PC-3 (cell line): ENCODE measurements around the gene FRMPD4. TPM values are rescaled to one million over a fixed set of nuclear protein-coding genes. Genes with fewer than 3 reads are reported as not detected.

Source experiments
- ATAC-seq: fragments of 200-7000 bp; cut with Tn5 transposase; 2 replicates; pipeline ENCODE4 v1.9.1; 2020; ENCODE audit warnings: mild to moderate bottlenecking, moderate library complexity
- BruUV-seq: library from RNA; stranded (reverse); fragments of 400-500 nt; replicated peaks from 2 replicates; lab custom pipeline; 2021; lab: Mats Ljungman, UMichigan
- CTCF ChIA-PET: fragments of 300-600 bp; sonication (Branson Sonifier 250); formaldehyde crosslinking; loops from one replicate; lab custom pipeline; 2022; ENCODE audit warnings: antibody characterized with exemption; lab: Charles Lee
- POLR2A ChIA-PET: fragments of 300-600 bp; sonication (Branson Sonifier 250); formaldehyde crosslinking; loops from one replicate; lab custom pipeline; 2022; ENCODE audit warnings: antibody characterized with exemption; ENCODE audit not compliant: unreplicated experiment; lab: Charles Lee
- DNase-seq: peaks from one replicate; pipeline ENCODE4 v3.0.0-alpha.2; 2015
- H2AFZ ChIP-seq: fragments of 300-600 bp; sonication (generic); 2 replicates; pipeline ENCODE4 v1.6.0; 2016; ENCODE audit warnings: antibody characterized with exemption, low read length
- H3F3A ChIP-seq: fragments of 300-600 bp; sonication (generic); one replicate; pipeline ENCODE4 v1.6.0; 2017; ENCODE audit warnings: antibody characterized with exemption, low read length, control low read depth, mild to moderate bottlenecking; ENCODE audit not compliant: unreplicated experiment
- H3K27ac ChIP-seq: fragments of 300-600 bp; sonication (generic); 2 replicates; pipeline ENCODE4 v1.5.1; 2016; ENCODE audit warnings: mild to moderate bottlenecking, low read length
- H3K27me3 ChIP-seq: fragments of 300-600 bp; sonication (generic); 2 replicates; pipeline ENCODE4 v1.6.1; 2016; ENCODE audit warnings: low read length, mixed read lengths
- H3K36me3 ChIP-seq: fragments of 300-600 bp; sonication (generic); 2 replicates; pipeline ENCODE4 v1.6.1; 2016; ENCODE audit warnings: low read depth, mixed run types, low read length, mixed read lengths
- H3K4me1 ChIP-seq: fragments of 300-600 bp; sonication (generic); 2 replicates; pipeline ENCODE4 v1.5.1; 2016; ENCODE audit warnings: low read length; ENCODE audit not compliant: insufficient read depth
- H3K4me2 ChIP-seq: fragments of 300-600 bp; sonication (generic); 2 replicates; pipeline ENCODE4 v1.6.0; 2016; ENCODE audit warnings: low read length
- H3K4me3 ChIP-seq: fragments of 300-600 bp; sonication (generic); 2 replicates; pipeline ENCODE4 v1.5.1; 2016; ENCODE audit warnings: mild to moderate bottlenecking, low read length, mixed read lengths
- H3K79me2 ChIP-seq: fragments of 300-600 bp; sonication (generic); 2 replicates; pipeline ENCODE4 v1.6.1; 2017; ENCODE audit warnings: low read length, mixed read lengths
- H3K9ac ChIP-seq: fragments of 300-600 bp; sonication (generic); 2 replicates; pipeline ENCODE4 v1.6.0; 2016; ENCODE audit warnings: mild to moderate bottlenecking, low read length
- H3K9me2 ChIP-seq: fragments of 300-600 bp; sonication (generic); replicated peaks from 2 replicates; pipeline ENCODE4 v1.6.1; 2016; ENCODE audit warnings: mixed run types, low read length, mixed read lengths
- H3K9me3 ChIP-seq: fragments of 300-600 bp; sonication (generic); 2 replicates; pipeline ENCODE4 v1.6.1; 2016; ENCODE audit warnings: low read length, mixed read lengths
- H4K20me1 ChIP-seq: fragments of 300-600 bp; sonication (generic); 2 replicates; pipeline ENCODE4 v1.6.1; 2016; ENCODE audit warnings: low read length, mixed read lengths
- EZH2 ChIP-seq: fragments of 300-600 bp; sonication (generic); IDR thresholded peaks from one replicate; pipeline ENCODE4 v1.6.1; 2017; ENCODE audit warnings: antibody characterized with exemption, mild to moderate bottlenecking, low read length; ENCODE audit not compliant: unreplicated experiment
- EZH2phosphoT487 ChIP-seq: fragments of 300-600 bp; sonication (generic); IDR thresholded peaks from 2 replicates; pipeline ENCODE4 v1.6.1; 2018; ENCODE audit warnings: mild to moderate bottlenecking, antibody characterized with exemption, low read length, borderline replicate concordance
- intact Hi-C: fragments of 100-400 bp; cut with micrococcal nuclease; formaldehyde crosslinking; loops from 2 replicates; pipeline ENCODE4 v1.9.0; 2023
- total RNA-seq: library from RNA; depleted of rRNA; stranded (reverse); fragments of >200 nt; gene quantifications from 2 replicates; pipeline ENCODE4 v1.2.3, GENCODE V29; 2014
- TF ChIP-seq, protein P1 (sequence below): fragments of 300-600 bp; sonication (generic); conservative IDR thresholded peaks from 2 replicates; pipeline ENCODE4 v1.5.1; 2017; ENCODE audit warnings: antibody characterized with exemption, low read depth, mild to moderate bottlenecking, low read length

The FRMPD4 gene
- total RNA-seq, 1 experiment from 2014 or later = 0.15 TPM

GRCh38 chrX:12322031-12322430 lies 183.8 kb downstream of the FRMPD4 start:
- ChIA-PET POLR2A (no interaction called here), CTCF (no interaction called here)
- intact Hi-C loops = no loop called here
- H3K9me3 ChIP-seq = no peaks in the 10 kb centered on the region
- DNase-seq (no peak), ATAC-seq (no peak)
- no peaks in the 10 kb centered on the region for H3K27me3 ChIP-seq
- H3K4me1 ChIP-seq = peaks cover 3% of the 10 kb centered on the region; the same call in 1 of the 2 replicates
- no TSS peak for BruUV-seq
- no peaks in the 10 kb centered on the region for H3K9me2 ChIP-seq
- H4K20me1 ChIP-seq = no peaks in the 10 kb centered on the region
- H3K9ac ChIP-seq = no peak overlapping the region
- no peak overlapping the region for H2AFZ ChIP-seq
- no peaks in the 10 kb centered on the region for H3F3A ChIP-seq
- no peaks in the 10 kb centered on the region for H3K79me2 ChIP-seq
- TF ChIP-seq EZH2 = no peak
- TF ChIP-seq, protein P1, sequence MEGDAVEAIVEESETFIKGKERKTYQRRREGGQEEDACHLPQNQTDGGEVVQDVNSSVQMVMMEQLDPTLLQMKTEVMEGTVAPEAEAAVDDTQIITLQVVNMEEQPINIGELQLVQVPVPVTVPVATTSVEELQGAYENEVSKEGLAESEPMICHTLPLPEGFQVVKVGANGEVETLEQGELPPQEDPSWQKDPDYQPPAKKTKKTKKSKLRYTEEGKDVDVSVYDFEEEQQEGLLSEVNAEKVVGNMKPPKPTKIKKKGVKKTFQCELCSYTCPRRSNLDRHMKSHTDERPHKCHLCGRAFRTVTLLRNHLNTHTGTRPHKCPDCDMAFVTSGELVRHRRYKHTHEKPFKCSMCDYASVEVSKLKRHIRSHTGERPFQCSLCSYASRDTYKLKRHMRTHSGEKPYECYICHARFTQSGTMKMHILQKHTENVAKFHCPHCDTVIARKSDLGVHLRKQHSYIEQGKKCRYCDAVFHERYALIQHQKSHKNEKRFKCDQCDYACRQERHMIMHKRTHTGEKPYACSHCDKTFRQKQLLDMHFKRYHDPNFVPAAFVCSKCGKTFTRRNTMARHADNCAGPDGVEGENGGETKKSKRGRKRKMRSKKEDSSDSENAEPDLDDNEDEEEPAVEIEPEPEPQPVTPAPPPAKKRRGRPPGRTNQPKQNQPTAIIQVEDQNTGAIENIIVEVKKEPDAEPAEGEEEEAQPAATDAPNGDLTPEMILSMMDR = no peak
- no peak for TF ChIP-seq EZH2phosphoT487
- no peak overlapping the region for H3K27ac ChIP-seq
- H3K36me3 ChIP-seq = no peaks in the 10 kb centered on the region
- H3K4me3 ChIP-seq = no peak overlapping the region
- H3K4me2 ChIP-seq = no peak overlapping the region

DNA sequence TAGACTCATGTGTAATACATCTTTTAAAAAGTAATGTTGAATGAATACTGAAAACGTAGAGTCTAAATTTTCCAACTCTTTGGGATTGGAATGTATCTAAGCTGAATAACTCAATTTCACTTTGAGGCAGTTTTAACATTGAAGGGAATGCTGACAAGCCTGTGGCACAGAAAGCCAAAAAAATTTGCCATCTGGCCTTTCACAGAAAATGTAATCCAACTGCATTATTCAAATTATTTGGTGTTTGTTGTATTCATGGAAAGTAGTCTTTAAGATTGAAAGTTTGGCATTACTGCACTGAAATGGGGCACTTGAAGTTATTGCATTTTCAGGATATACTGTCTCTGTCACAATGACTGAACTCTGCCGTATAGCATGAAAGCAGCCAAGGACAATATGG lies 186.9 kb downstream of the FRMPD4 start:
- ATAC-seq (no peak), DNase-seq (no peak)
- H3K36me3 ChIP-seq = no peaks in the 10 kb centered on the region
- BruUV-seq = no TSS peak
- no peaks in the 10 kb centered on the region for H4K20me1 ChIP-seq
- TF ChIP-seq EZH2phosphoT487 (no peak), EZH2 (no peak)
- TF ChIP-seq, protein P1 = no peak
- no peaks in the 10 kb centered on the region for H3F3A ChIP-seq
- H3K79me2 ChIP-seq = no peaks in the 10 kb centered on the region
- H3K9ac ChIP-seq = no peak overlapping the region
- no peaks in the 10 kb centered on the region for H3K9me2 ChIP-seq
- intact Hi-C loops = no loop called here
- H2AFZ ChIP-seq = no peak overlapping the region
- ChIA-PET CTCF (no interaction called here), POLR2A (no interaction called here)
- no peaks in the 10 kb centered on the region for H3K9me3 ChIP-seq
- no peaks in the 10 kb centered on the region for H3K4me1 ChIP-seq
- no peak overlapping the region for H3K4me3 ChIP-seq
- H3K4me2 ChIP-seq = no peak overlapping the region
- no peaks in the 10 kb centered on the region for H3K27me3 ChIP-seq
- no peak overlapping the region for H3K27ac ChIP-seq

- H3K27me3 ChIP-seq = no peaks in the 10 kb centered on the region
- POLR2A ChIA-PET = no interaction called here
- BruUV-seq = no TSS peak
- no peaks in the 10 kb centered on the region for H3F3A ChIP-seq
- no peaks in the 10 kb centered on the region for H3K9me3 ChIP-seq
- no peak overlapping the region for H3K4me2 ChIP-seq
- no peaks in the 10 kb centered on the region; the same call in 1 of the 2 replicates for H3K4me1 ChIP-seq
- H3K9me2 ChIP-seq = no peaks in the 10 kb centered on the region
- no peak overlapping the region for H3K4me3 ChIP-seq
- H3K27ac ChIP-seq = no peak overlapping the region
- peak; percentile 15 for DNase-seq
- intact Hi-C loops = no loop called here
- H2AFZ ChIP-seq = no peak overlapping the region
- no peaks in the 10 kb centered on the region for H4K20me1 ChIP-seq
- no peaks in the 10 kb centered on the region for H3K79me2 ChIP-seq
- CTCF ChIA-PET = no interaction called here
- no peak for ATAC-seq
- H3K9ac ChIP-seq = no peak overlapping the region
- TF ChIP-seq EZH2 = no peak
- TF ChIP-seq, protein P1 = no peak
- TF ChIP-seq EZH2phosphoT487 = no peak
- H3K36me3 ChIP-seq = no peaks in the 10 kb centered on the region
Measured at GRCh38 chrX:12327836-12328235, 189.6 kb downstream of the FRMPD4 start.
